ENCODE data around the gene GMPPA. TPM values are rescaled to one million over a fixed set of nuclear protein-coding genes. Genes with fewer than 3 reads are reported as not detected.

Gene GMPPA
- total and polyA plus RNA-seq, 8 donors = 16.5 to 185 (median 32.5) TPM

DNA sequence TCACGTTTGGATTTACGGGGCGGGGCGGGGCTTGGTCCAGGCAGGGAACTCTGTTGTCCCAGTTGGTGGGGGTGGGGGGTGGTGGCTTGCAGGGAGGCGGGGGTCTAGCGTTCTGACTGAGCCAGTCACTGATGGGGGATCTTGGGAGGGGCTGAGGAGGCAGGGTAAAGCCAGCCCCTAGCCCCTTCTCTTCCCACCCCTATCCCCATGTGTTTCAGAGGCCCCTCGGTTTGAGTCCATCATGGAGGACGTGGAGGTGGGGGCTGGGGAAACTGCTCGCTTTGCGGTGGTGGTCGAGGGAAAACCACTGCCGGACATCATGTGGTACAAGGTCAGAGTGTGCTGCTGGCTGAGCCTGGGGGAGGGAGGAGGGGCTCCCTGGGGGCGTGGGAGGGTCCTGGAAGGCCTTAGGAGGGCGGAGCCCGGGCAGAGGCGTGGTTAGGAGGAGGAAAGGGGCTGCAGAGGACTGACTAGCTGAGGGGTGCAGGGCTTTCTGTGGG, 22.0 kb upstream of the GMPPA start:
- peaks cover 0 to 48% (median 17%) of the 10 kb centered on the region in 4 donors for H3K36me3 ChIP-seq
- H3K4me3 ChIP-seq = peak overlapping the region in 1 of 4 donors; percentile 9
- TF ChIP-seq POLR2A (IDR thresholded peaks at IDR 0.05) (no peak), POLR2AphosphoS5 (IDR thresholded peaks at IDR 0.05) (no peak), EP300 (IDR thresholded peaks at IDR 0.05) (no peak)
- TF ChIP-seq, protein P1, sequence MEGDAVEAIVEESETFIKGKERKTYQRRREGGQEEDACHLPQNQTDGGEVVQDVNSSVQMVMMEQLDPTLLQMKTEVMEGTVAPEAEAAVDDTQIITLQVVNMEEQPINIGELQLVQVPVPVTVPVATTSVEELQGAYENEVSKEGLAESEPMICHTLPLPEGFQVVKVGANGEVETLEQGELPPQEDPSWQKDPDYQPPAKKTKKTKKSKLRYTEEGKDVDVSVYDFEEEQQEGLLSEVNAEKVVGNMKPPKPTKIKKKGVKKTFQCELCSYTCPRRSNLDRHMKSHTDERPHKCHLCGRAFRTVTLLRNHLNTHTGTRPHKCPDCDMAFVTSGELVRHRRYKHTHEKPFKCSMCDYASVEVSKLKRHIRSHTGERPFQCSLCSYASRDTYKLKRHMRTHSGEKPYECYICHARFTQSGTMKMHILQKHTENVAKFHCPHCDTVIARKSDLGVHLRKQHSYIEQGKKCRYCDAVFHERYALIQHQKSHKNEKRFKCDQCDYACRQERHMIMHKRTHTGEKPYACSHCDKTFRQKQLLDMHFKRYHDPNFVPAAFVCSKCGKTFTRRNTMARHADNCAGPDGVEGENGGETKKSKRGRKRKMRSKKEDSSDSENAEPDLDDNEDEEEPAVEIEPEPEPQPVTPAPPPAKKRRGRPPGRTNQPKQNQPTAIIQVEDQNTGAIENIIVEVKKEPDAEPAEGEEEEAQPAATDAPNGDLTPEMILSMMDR (IDR thresholded peaks at IDR 0.05) = no peak
- WGBS, 5 donors = 5 to 13% (median 9%) methylated on average over 16 of the region's 16 CpGs
- peaks cover 0 to 20% (median 9%) of the 10 kb centered on the region in 4 donors for H3K4me1 ChIP-seq
- no peaks in the 10 kb centered on the region for H3K9me3 ChIP-seq
- peak overlapping the region in 2 of 5 donors; percentile 36 to 56 for H3K27ac ChIP-seq
- intact Hi-C loops (cut with DNase I; ENCODE audit: low total_unique reads) = loop anchor here (5.0 kb wide), 1 partner anchor 51 kb away; no protein-coding TSS in a partner anchor
- DNase-seq = peak in 1 of 2 donors; percentile 76
- peaks cover 0 to 49% (median 8%) of the 10 kb centered on the region in 3 donors for H3K27me3 ChIP-seq

DNA sequence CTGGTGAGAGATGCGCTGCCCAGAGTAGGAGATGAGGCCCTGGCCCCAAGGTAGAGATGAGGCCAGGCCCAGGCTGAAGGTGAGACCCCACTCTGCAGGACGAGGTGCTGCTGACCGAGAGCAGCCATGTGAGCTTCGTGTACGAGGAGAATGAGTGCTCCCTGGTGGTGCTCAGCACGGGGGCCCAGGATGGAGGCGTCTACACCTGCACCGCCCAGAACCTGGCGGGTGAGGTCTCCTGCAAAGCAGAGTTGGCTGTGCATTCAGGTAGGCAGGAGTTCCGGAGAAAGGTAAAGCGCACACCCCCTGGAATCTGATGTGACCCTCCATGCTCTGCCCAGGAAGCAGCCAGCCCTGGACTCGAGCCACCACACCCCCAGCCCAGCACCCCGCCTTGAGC, 21.5 kb upstream of the GMPPA start:
- Histone ChIP-seq H3K27me3 (peaks cover 0 to 49% (median 8%) of the 10 kb centered on the region in 3 donors), H3K9me3 (no peaks in the 10 kb centered on the region), H3K36me3 (peaks cover 0 to 45% (median 16%) of the 10 kb centered on the region in 4 donors), H3K4me3 (no peak overlapping the region), H3K4me1 (peaks cover 0 to 20% (median 9%) of the 10 kb centered on the region in 4 donors), H3K27ac (peak overlapping the region in 2 of 5 donors; percentile 36 to 56)
- WGBS, 5 donors = 69 to 80% (median 74%) methylated on average over 10 to 13 of the region's 13 CpGs
- intact Hi-C loops (cut with DNase I; ENCODE audit: low total_unique reads) = loop anchor here (5.0 kb wide), 1 partner anchor 50 kb away; no protein-coding TSS in a partner anchor
- no peak for DNase-seq
- no peak for TF ChIP-seq EP300 (IDR thresholded peaks at IDR 0.05)
- TF ChIP-seq POLR2AphosphoS5 (IDR thresholded peaks at IDR 0.05) = no peak
- TF ChIP-seq, protein P1 (IDR thresholded peaks at IDR 0.05) = no peak
- no peak for TF ChIP-seq POLR2A (IDR thresholded peaks at IDR 0.05)

DNA sequence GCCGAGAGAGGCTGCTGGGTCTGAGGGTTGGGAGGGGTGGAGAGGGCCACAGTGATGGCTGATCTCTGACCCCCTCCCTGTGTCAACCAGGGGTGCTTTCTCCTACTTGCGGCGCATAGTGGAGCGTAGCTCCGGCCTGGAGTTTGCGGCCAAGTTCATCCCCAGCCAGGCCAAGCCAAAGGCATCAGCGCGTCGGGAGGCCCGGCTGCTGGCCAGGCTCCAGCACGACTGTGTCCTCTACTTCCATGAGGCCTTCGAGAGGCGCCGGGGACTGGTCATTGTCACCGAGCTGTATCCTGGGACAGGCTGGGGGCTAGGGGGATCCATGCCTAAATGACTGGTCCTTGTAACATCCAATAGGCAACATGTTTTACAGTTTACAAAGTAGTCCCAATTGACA, 20.9 kb upstream of the GMPPA start:
- peaks cover 0 to 45% (median 16%) of the 10 kb centered on the region in 4 donors for H3K36me3 ChIP-seq
- DNase-seq = peak in 1 of 2 donors; percentile 51
- H3K27ac ChIP-seq = peak overlapping the region in 2 of 5 donors; percentile 20 to 56
- WGBS, 5 donors = 62 to 93% (median 88%) methylated on average over 11 to 15 of the region's 15 CpGs
- H3K4me3 ChIP-seq = no peak overlapping the region
- H3K27me3 ChIP-seq = peaks cover 0 to 51% (median 14%) of the 10 kb centered on the region in 3 donors
- H3K4me1 ChIP-seq = peaks cover 0 to 26% (median 9%) of the 10 kb centered on the region in 4 donors
- intact Hi-C loops (cut with DNase I; ENCODE audit: low total_unique reads) = loop anchor here (5.0 kb wide), 1 partner anchor 49 kb away; no protein-coding TSS in a partner anchor
- TF ChIP-seq POLR2AphosphoS5 (IDR thresholded peaks at IDR 0.05) (no peak), EP300 (IDR thresholded peaks at IDR 0.05) (no peak), POLR2A (IDR thresholded peaks at IDR 0.05) (no peak)
- TF ChIP-seq, protein P1 (IDR thresholded peaks at IDR 0.05) = no peak
- H3K9me3 ChIP-seq = no peaks in the 10 kb centered on the region

DNA sequence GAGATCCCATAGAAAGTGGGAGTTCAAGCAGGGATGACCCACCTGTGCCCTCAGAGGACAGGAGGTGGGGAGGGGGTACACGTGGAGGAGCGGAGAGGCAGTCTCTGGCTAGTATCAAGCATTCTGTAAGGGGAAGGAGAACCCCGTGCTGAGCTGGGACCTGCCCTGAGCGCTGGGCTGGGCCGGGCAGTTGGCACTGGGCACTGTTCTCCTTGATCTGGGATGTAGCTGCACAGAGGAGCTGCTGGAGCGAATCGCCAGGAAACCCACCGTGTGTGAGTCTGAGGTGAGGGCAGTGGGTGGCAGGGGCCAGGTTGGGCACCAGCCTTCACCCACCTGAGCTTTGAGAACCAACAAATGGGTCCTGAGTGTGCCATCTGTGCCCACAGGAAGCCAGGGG, 19.8 kb upstream of the GMPPA start:
- intact Hi-C loops (cut with DNase I; ENCODE audit: low total_unique reads) = loop anchor here (5.0 kb wide), 1 partner anchor 48 kb away; no protein-coding TSS in a partner anchor
- Histone ChIP-seq H3K4me1 (peaks cover 5 to 37% (median 16%) of the 10 kb centered on the region in 4 donors), H3K4me3 (no peak overlapping the region), H3K9me3 (no peaks in the 10 kb centered on the region), H3K27me3 (peaks cover 0 to 52% (median 25%) of the 10 kb centered on the region in 3 donors), H3K27ac (no peak overlapping the region), H3K36me3 (peaks cover 0 to 34% (median 10%) of the 10 kb centered on the region in 4 donors)
- 69 to 81% (median 77%) methylated on average over 7 to 8 of the region's 8 CpGs for WGBS, 5 donors
- TF ChIP-seq, protein P1 (IDR thresholded peaks at IDR 0.05) = no peak
- TF ChIP-seq POLR2A (IDR thresholded peaks at IDR 0.05) (no peak), EP300 (IDR thresholded peaks at IDR 0.05) (no peak), POLR2AphosphoS5 (IDR thresholded peaks at IDR 0.05) (no peak)
- DNase-seq = no peak

All from stomach (tissue), 9 donors.